ENCODE measurements around the gene PROB1. TPM values are rescaled to one million over a fixed set of nuclear protein-coding genes. Genes with fewer than 3 reads are reported as not detected.

PROB1 gene
- total and polyA plus RNA-seq, 2 of the 13 experiments (the other 11 are each of a cell fraction or from before 2014, with no cell fraction given), result 0.69 to 1.1 TPM

- no peak for TF ChIP-seq RNF219 (CRISPR knock-in tag; IDR thresholded peaks at IDR 0.05)
- no peak for TF ChIP-seq TBX3 (IDR thresholded peaks at IDR 0.05; ENCODE audit: borderline replicate concordance)
- no peak for TF ChIP-seq SIN3B (IDR thresholded peaks at IDR 0.05; ENCODE audit: low read length)
- TF ChIP-seq ZFP91 (CRISPR knock-in tag; IDR thresholded peaks at IDR 0.05; ENCODE audit: borderline replicate concordance), result peak; percentile 20; the same call in 1 of the 2 replicates
- peak; percentile 82; the same call in 1 of the 2 replicates for TF ChIP-seq ZSCAN21 (CRISPR knock-in tag; IDR thresholded peaks at IDR 0.05; ENCODE audit: borderline replicate concordance)
- TF ChIP-seq SYNCRIP (IDR thresholded peaks at IDR 0.05; ENCODE audit: insufficient read depth, low read depth, low read length), result no peak
- TF ChIP-seq ZMYM2 (CRISPR knock-in tag; IDR thresholded peaks at IDR 0.05), result no peak
- no peak for TF ChIP-seq HNRNPK (IDR thresholded peaks at IDR 0.05; ENCODE audit: low read depth, low read length, poor library complexity, severe bottlenecking)
- TF ChIP-seq ZFP36 (IDR thresholded peaks at IDR 0.05; ENCODE audit: borderline replicate concordance, low read depth, low read length, partially characterized antibody), result no peak
- TF ChIP-seq XBP1 (CRISPR knock-in tag; IDR thresholded peaks at IDR 0.05), result no peak
- TF ChIP-seq ZMYM3 (CRISPR knock-in tag; IDR thresholded peaks at IDR 0.05), result no peak; the same call in 1 of the 2 replicates
- TF ChIP-seq MAFG (CRISPR knock-in tag; IDR thresholded peaks at IDR 0.05), result no peak
- no peak for TF ChIP-seq FLYWCH1 (CRISPR knock-in tag; IDR thresholded peaks at IDR 0.05)
- peak; percentile 78 for TF ChIP-seq ZFX (CRISPR knock-in tag; IDR thresholded peaks at IDR 0.05; ENCODE audit: low read depth)
- no peak for TF ChIP-seq HNF1A (IDR thresholded peaks at IDR 0.05; ENCODE audit: low read depth)
- TF ChIP-seq HNF1A (CRISPR knock-in tag; IDR thresholded peaks at IDR 0.05; ENCODE audit: borderline replicate concordance), result peak; percentile 37; the same call in 1 of the 2 replicates
- peak; percentile 100 for TF ChIP-seq THAP11 (CRISPR knock-in tag; IDR thresholded peaks at IDR 0.05)
- 0 out of 2 replicates have a peak, but pooled peaks have one; percentile 33 for TF ChIP-seq ZNF556 (CRISPR knock-in tag; IDR thresholded peaks at IDR 0.05; ENCODE audit: borderline replicate concordance)
- TF ChIP-seq KAT7 (CRISPR knock-in tag; IDR thresholded peaks at IDR 0.05; ENCODE audit: borderline replicate concordance), result peak; percentile 83; the same call in 1 of the 2 replicates
- TF ChIP-seq CENPT (CRISPR knock-in tag; IDR thresholded peaks at IDR 0.05; ENCODE audit: low read depth), result no peak
Measured at GRCh38 chr5:139439013-139439903, 44.4 kb upstream of the PROB1 start, which contains the start of gene DNAJC18 (continued).
